ENCODE results near the gene RFX5. TPM values are rescaled to one million over a fixed set of nuclear protein-coding genes. Genes with fewer than 3 reads are reported as not detected.

The RFX5 gene
- total and polyA plus RNA-seq, 9 of the 15 experiments (the other 6 are each of a cell fraction or from before 2014, with no cell fraction given) = 3.8 to 48.2 (median 32.2) TPM

DNA sequence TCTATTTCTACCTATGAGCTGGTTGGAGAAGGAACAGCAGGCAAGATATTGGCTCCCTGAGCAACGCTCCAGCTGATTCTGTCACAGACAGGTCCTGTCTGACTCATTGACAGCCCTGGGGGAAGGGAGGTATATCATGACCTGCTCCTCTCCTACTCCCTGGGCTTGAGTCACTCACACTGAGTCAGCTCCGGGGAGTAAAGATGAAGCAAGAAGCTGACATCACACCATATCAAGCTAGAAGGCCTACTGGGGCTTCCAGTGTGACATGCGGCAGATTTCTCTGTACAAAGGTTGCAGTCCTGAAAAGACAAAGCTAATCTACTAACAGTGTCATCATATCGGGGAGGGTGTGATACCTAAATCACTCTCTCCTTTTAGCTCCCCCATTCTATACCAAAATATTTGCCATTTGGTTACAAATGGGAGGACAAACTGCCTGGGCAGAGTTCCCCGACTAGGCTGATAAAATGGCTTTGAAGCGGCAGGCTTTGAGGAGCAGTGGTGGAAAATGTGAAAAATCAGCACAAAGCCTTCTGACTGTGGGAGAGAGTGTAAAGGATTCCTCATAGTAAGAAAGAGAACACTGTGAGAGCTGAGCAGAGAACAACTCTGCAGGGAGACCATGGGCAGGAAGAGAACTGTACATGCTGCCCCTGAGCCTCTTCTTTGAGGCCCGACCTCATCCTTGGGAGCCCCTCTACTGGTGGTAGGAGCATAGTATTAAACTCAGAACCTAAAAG lies 35.3 kb downstream of the RFX5 start (continued):
- no peak for TF ChIP-seq BRF1 (IDR thresholded peaks at IDR 0.05; ENCODE audit: borderline replicate concordance, extremely low read depth, insufficient read length)
- no peak for TF ChIP-seq NFIX (CRISPR knock-in tag; IDR thresholded peaks at IDR 0.05; ENCODE audit: low read depth)
- no peak for TF ChIP-seq ZNF134 (CRISPR knock-in tag; conservative IDR thresholded peaks at IDR 0.05)
- TF ChIP-seq NR2F6 (CRISPR knock-in tag; IDR thresholded peaks at IDR 0.05) = no peak
- TF ChIP-seq RCOR1 (IDR thresholded peaks at IDR 0.05; ENCODE audit: borderline replicate concordance in 1 of 2, low read depth in 2 of 2, low read length in 2 of 2) = peak; percentile 76 to 89
- TF ChIP-seq, protein P1, sequence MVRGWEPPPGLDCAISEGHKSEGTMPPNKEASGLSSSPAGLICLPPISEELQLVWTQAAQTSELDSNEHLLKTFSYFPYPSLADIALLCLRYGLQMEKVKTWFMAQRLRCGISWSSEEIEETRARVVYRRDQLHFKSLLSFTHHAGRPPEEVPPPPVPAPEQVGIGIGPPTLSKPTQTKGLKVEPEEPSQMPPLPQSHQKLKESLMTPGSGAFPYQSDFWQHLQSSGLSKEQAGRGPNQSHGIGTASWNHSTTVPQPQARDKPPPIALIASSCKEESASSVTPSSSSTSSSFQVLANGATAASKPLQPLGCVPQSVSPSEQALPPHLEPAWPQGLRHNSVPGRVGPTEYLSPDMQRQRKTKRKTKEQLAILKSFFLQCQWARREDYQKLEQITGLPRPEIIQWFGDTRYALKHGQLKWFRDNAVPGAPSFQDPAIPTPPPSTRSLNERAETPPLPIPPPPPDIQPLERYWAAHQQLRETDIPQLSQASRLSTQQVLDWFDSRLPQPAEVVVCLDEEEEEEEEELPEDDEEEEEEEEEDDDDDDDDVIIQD (CRISPR knock-in tag; IDR thresholded peaks at IDR 0.05) = no peak
- no peak for TF ChIP-seq ZNF324 (CRISPR knock-in tag; IDR thresholded peaks at IDR 0.05)
- TF ChIP-seq, protein P2, sequence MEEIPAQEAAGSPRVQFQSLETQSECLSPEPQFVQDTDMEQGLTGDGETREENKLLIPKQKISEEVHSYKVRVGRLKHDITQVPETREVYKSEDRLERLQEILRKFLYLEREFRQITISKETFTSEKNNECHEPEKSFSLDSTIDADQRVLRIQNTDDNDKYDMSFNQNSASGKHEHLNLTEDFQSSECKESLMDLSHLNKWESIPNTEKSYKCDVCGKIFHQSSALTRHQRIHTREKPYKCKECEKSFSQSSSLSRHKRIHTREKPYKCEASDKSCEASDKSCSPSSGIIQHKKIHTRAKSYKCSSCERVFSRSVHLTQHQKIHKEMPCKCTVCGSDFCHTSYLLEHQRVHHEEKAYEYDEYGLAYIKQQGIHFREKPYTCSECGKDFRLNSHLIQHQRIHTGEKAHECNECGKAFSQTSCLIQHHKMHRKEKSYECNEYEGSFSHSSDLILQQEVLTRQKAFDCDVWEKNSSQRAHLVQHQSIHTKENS (CRISPR knock-in tag; IDR thresholded peaks at IDR 0.05) = no peak
- no peak for TF ChIP-seq SRSF1 (IDR thresholded peaks at IDR 0.05; ENCODE audit: low read depth, low read length)
- TF ChIP-seq SAFB2 (IDR thresholded peaks at IDR 0.05; ENCODE audit: borderline replicate concordance, low read depth, low read length, severe bottlenecking) = no peak
- TF ChIP-seq ZNF239 (CRISPR knock-in tag; IDR thresholded peaks at IDR 0.05) = no peak
- TF ChIP-seq HDAC8 (tag; IDR thresholded peaks at IDR 0.05) = peak; percentile 90; the same call in 1 of the 2 replicates
- TF ChIP-seq, protein P3, sequence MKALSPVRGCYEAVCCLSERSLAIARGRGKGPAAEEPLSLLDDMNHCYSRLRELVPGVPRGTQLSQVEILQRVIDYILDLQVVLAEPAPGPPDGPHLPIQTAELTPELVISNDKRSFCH (CRISPR knock-in tag; IDR thresholded peaks at IDR 0.05) = no peak
- TF ChIP-seq, protein P3 (tag; IDR thresholded peaks at IDR 0.05) = no peak; the same call in none of the 2 replicates
- TF ChIP-seq ZNF12 (CRISPR knock-in tag; IDR thresholded peaks at IDR 0.05) = no peak
- TF ChIP-seq NCOA2 (IDR thresholded peaks at IDR 0.05; ENCODE audit: partially characterized antibody in 2 of 2) = no peak
- no peak for TF ChIP-seq PTBP1 (IDR thresholded peaks at IDR 0.05; ENCODE audit: low read depth, low read length)
- TF ChIP-seq, protein P4, sequence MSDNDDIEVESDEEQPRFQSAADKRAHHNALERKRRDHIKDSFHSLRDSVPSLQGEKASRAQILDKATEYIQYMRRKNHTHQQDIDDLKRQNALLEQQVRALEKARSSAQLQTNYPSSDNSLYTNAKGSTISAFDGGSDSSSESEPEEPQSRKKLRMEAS (CRISPR knock-in tag; IDR thresholded peaks at IDR 0.05) = peak; percentile 24; the same call in 1 of the 2 replicates
- peak; percentile 74; the same call in 1 of the 2 replicates for TF ChIP-seq SP1 (CRISPR knock-in tag; IDR thresholded peaks at IDR 0.05)
- TF ChIP-seq, protein P5, sequence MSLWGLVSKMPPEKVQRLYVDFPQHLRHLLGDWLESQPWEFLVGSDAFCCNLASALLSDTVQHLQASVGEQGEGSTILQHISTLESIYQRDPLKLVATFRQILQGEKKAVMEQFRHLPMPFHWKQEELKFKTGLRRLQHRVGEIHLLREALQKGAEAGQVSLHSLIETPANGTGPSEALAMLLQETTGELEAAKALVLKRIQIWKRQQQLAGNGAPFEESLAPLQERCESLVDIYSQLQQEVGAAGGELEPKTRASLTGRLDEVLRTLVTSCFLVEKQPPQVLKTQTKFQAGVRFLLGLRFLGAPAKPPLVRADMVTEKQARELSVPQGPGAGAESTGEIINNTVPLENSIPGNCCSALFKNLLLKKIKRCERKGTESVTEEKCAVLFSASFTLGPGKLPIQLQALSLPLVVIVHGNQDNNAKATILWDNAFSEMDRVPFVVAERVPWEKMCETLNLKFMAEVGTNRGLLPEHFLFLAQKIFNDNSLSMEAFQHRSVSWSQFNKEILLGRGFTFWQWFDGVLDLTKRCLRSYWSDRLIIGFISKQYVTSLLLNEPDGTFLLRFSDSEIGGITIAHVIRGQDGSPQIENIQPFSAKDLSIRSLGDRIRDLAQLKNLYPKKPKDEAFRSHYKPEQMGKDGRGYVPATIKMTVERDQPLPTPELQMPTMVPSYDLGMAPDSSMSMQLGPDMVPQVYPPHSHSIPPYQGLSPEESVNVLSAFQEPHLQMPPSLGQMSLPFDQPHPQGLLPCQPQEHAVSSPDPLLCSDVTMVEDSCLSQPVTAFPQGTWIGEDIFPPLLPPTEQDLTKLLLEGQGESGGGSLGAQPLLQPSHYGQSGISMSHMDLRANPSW (CRISPR knock-in tag; IDR thresholded peaks at IDR 0.05) = no peak

Data from K562 (cell line).